Measurements from ENCODE around the gene MLPH.

DNA sequence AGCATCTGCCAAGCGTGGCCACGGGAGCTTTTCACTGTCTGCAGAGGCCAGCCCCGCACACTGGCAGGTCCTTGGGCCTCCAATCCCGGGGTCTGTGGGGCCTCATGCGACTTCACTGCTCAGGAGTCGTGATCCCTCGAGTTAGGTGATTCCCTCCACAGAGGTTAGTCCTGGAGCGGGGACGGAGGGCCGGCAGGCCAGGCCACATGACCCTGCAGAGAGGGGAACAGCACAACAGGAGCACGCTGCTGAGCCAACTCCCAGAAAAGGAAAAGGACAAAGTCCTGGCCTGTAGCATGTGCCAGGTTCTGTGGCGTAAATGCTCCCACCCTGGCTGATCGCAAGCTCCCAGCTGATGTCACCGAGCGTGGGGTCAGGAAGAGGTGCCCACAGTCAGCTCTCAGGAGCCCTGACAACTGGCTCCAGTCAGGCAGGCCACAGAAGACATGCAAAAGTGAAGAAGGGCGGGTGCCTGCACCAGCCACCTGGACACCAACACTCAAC, 64.1 kb downstream of the MLPH start:
- no peak for TF ChIP-seq GATA3 (IDR thresholded peaks at IDR 0.05; ENCODE audit: low read depth, low read length)
- no peak for TF ChIP-seq GATA2 (IDR thresholded peaks at IDR 0.05; ENCODE audit: low read depth, low read length)
